PC-9 (cell line): ENCODE measurements around the gene DIP2C.

ENCODE experiments used
- CTCF ChIP-seq: fragments of 200-600 bp; sonication (generic); conservative IDR thresholded peaks from 2 replicates; pipeline ENCODE4 v1.6.1; 2017; ENCODE audit warnings: mixed run types, antibody characterized with exemption, mild to moderate bottlenecking, moderate library complexity
- EZH2 ChIP-seq: fragments of 200-600 bp; sonication (generic); IDR thresholded peaks from 2 replicates; pipeline ENCODE4 v1.8.0; 2017; ENCODE audit warnings: antibody characterized with exemption, low read depth

- TF ChIP-seq CTCF (no peak), EZH2 (no peak)
Observed at GRCh38 chr10:397321-398068, 292.0 kb downstream of the DIP2C start.
